ENCODE results near the gene BPI.
"Not testable (repeated sequence)": the region's sequence is repeated elsewhere in the genome, so short reads cannot be mapped to it uniquely, and the experiment has no call there.

BPI gene

DNA sequence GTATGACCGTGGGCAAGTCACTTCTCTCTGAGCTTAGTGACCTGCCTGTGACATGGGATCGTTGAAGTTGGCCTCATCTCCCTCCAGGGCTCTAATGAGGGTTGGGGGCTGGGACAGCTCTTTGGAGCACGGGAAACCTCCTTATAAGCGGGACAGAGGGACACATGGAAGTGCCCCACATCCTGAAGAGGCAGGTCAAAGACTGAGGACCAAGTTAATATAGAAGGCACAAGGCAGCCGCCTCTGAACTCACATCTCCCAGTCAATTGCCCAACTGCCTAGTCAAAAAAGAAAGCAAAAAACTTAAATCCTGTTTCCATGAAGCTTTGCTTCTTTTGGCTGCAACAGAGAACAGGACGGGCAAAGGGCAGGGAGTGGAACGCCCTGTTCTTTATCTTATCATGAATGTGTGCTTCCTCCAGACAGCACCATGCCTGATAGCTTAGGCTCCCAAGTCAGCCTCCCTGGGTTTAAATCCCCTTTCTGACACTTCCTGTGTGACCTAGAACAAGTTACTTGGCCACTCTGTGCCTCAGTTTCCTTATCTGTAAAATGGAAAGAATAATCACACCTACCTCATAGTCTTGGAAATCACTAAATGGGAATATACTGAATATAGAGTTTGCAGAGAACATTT is 69.4 kb downstream of the BPI start:
- DNase-seq, result no peak

DNA sequence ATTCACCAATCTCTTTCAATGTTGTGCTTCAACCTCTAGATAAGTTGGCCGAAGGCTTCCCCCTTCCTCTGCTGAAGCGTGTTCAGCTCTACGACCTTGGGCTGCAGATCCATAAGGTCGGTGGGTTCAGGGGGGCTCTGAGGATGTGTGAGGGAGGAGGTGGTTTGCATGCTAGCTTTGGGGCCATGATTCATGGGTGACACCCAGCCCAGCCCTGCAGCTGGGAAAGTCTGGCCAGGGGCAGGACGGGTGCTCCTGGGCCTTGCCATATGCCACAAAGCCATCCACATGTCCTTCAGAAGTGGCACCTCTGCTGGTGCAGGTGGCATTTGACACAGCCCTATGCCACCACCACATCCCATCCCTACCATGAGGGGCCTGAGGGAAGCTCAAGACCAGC is 69.9 kb downstream of the BPI start:
- DNase-seq, result no peak

DNA sequence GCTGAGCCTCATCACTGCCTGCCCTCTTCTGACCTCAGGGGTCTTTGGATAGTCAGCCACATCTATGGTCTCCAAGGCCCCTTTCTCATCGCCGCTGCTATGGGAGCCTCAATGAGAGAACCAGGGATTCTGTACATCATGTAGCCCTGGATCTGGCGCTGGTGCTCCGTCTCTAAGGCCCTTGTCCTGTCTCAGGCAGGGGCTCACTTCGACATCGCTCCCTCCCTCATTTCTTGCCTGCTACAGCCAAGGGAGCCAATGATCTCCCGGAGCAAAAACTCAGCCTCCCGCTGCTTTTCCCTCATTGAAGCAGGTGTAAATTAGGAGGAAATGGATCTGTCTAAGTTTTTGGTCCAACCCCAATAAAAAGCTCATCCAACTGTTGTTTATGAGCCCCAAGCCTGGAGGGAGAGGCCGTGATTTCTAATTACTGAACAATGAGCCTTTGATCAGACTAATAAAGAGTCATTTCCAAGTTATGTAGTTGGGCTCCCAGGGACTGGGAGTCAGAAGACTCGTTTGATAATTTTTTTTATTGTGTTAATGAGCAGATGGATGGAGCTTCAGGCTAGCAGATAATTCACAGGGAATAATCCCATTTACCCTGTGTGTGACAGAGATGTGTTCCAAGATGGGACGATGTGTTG is 73.2 kb downstream of the BPI start:
- no peak for DNase-seq

DNA sequence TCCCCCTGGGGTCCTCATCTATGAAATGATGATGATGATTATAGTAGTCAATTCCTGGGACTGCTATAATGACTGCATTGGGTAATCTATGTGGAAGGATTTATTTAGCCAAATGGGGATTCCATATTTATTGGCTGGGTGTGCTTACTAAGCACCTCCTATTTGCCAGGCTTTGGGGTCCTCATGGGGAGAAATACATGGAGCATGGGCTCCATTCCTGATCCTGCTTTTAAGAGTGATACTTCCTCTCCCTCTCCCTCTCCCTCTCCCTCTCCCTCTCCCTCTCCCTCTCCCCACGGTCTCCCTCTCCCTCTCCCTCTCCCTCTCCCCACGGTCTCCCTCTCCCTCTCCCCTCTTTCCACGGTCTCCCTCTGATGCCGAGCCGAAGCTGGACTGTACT is 73.9 kb downstream of the BPI start:
- not testable (repeated sequence) for DNase-seq

DNA sequence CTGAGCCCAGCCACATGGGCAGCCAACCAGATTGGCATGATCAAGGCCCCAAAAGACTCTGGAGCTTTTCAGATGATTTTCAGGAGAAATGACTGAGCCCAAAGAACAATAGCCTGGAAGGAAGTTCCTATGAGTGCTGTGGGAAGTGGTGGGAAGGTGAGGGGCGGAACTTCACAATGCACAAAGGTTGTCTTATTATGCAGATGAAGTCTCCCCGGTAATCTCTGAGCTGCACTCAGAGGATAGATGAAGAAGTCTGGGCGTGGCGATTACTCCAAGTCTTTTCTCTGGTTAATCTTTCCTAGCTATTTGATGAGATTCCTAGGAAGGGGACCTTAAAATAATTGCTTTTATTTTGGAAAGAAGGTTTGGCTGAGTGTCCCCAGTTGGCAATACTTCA is 79.2 kb downstream of the BPI start:
- DNase-seq, result no peak

DNA sequence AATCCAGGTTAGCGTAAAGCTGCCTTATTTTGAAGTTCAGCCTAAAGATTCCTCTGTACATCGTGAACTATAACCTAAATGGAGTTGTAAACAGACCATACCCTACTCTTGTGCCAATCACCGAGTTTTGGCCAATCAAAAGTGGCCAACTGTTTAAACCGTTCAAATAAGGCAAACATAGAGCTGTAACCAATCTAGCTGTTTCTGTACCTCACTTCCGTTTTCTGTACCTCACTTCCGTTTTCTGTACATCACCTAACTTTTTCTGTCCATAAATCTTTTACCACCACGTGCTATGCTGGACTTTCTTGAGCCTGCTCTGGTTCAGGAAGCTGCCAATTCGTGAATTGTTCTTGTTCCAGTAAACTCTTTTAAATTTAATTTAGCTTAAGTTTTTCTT is 82.0 kb downstream of the BPI start:
- DNase-seq, result no peak

DNA sequence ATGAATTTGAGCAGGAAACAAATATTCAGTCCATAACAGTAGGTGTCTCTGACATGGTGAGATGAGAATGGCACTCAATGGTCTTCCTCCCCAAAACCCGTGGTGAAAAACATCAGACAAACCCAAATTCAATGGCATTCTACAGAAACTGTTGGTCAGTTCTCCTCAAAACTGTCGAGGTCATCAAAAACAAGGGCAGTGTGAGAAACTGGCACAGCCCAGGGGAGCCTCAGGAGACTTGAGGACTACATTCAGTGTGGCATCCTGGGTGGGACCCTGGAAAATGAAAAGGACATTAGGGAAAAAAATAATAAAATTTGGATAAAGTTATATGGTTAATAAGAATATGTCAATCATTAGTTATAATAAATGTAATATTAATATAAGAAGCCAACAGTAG is 82.9 kb downstream of the BPI start:
- no peak for DNase-seq
